Measurements from ENCODE around the gene MIDN. TPM values are rescaled to one million over a fixed set of nuclear protein-coding genes. Genes with fewer than 3 reads are reported as not detected.

The MIDN gene
- total RNA-seq, 4 donors from 2014 or later = 8.0 to 43.1 (median 12.2) TPM

GRCh38 chr19:1298235-1298634, 49.9 kb downstream of the MIDN start:
- TF ChIP-seq CTCF (IDR thresholded peaks at IDR 0.05; ENCODE audit: low read depth) = no peak

- TF ChIP-seq CTCF (IDR thresholded peaks at IDR 0.05; ENCODE audit: low read depth) = no peak
These were observed 51.4 kb downstream of the MIDN start for GRCh38 chr19:1299801-1300200.

GRCh38 chr19:1300744-1301490, 52.5 kb downstream of the MIDN start:
- no peak for TF ChIP-seq CTCF (IDR thresholded peaks at IDR 0.05; ENCODE audit: low read depth)

- TF ChIP-seq CTCF (IDR thresholded peaks at IDR 0.05; ENCODE audit: low read depth) = no peak
These were observed 54.3 kb downstream of the MIDN start for GRCh38 chr19:1302533-1303239.

- no peak for TF ChIP-seq CTCF (IDR thresholded peaks at IDR 0.05; ENCODE audit: low read depth)
These were observed 56.0 kb downstream of the MIDN start for GRCh38 chr19:1304197-1304924.

- no peak for TF ChIP-seq CTCF (IDR thresholded peaks at IDR 0.05; ENCODE audit: low read depth)
These were observed 58.9 kb downstream of the MIDN start for GRCh38 chr19:1307320-1307719.

- TF ChIP-seq CTCF (IDR thresholded peaks at IDR 0.05; ENCODE audit: low read depth) = no peak
These were observed 59.4 kb downstream of the MIDN start for GRCh38 chr19:1307755-1308303.
